DLD1 (cell line): ENCODE results near the gene RCSD1.
"Not testable (repeated sequence)": the region's sequence is repeated elsewhere in the genome, so short reads cannot be mapped to it uniquely, and the experiment has no call there.

Experiments
- in situ Hi-C: cut with HindIII; loops from 2 replicates; pipeline ENCODE4 v1.10.0; 2017; ENCODE audit warnings: low sequenced_read_pairs

RCSD1 gene, protein sequence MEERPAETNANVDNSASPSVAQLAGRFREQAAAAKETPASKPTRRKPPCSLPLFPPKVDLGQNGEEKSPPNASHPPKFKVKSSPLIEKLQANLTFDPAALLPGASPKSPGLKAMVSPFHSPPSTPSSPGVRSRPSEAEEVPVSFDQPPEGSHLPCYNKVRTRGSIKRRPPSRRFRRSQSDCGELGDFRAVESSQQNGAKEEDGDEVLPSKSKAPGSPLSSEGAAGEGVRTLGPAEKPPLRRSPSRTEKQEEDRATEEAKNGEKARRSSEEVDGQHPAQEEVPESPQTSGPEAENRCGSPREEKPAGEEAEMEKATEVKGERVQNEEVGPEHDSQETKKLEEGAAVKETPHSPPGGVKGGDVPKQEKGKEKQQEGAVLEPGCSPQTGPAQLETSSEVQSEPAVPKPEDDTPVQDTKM

DNA sequence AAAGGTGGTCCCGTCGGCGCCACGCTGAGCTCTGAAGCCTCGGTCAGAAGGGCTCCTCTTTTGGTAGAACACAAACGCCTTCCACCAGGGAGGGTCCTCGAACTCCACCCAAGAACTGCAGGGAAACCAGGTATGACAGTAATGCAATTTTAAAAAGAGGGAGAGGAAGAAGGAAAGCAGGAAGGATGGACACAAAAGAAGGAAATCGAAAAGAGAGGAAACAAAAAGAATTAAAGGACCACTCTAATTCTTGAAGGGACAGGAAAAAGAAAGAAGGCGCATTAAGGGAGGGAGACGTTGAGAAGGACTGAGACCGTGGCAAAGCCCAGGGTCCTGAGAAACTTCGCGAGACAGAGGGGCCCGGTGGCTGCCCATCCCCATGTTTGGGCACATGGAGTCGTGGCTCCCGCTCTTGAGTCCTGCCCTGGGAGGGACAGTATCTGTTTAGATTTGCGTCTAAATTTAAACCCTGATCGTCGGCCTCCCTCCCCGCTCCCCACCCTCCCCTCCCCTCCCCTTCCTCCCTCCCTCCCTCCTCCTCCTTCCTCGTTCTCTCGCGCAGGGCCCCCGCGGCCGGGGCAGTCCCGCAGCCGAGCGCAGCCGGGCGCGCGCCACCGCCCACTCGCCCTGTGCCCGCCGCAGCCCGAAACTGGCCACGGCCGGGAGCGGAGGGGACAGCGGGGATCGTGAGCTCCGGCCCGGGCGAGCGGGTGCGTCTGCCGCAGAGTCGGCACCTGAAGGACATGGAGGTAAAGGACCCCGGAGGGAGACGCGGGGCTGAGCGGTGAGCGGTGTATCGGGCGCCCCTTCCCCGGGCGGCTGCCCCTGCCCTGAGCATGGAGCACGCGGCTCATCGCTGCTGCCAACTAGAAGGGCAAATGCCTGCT, at the start of gene RCSD1:
RCSD1 (plus strand) TSS at position 552 of the 887 bp plus-strand sequence; CDS start at position 744, 192 bp downstream.
- in situ Hi-C loops, result loop anchor here (10.0 kb wide), 1 partner anchor 65 kb away; no protein-coding TSS in a partner anchor

DNA sequence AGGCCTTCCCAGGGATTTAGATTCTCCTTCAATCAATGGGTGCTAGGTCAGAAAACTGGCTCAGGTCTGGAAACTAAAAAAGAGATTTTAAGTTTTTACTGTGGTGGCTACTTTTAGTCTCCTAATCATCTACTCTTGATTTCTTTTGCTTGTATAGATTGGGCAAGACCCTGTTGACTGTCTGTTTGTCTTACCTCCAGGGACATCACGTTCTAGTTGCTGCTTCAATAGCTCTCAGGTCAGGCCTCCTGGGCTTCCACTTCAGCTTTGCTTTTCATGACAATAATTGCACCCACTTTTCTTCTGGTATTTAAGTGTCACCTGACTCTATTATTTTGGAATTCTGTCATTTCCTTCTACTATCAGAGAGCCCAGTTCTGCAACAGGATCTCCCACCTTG, 48.0 kb upstream of the RCSD1 start:
- in situ Hi-C loops, result no loop called here

DNA sequence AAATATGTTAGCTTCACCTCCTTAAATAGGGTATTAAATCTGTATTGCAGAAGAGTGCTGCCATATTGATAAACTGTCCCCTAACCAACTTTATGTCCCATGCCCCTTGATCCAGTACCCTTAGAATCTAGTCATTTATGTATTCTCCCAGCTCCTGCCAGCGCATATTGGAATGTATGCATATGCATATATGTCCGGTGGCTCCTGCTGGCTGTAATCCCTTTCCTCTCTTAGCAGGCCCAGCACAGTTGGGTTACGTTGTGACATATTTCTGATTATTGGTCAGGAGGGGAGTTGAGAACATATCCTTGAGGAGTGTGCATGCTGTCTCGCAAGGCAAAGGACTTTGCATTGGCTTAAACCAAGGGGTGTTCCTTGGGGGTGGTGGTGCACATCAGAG, 47.3 kb upstream of the RCSD1 start:
- in situ Hi-C loops, result no loop called here

DNA sequence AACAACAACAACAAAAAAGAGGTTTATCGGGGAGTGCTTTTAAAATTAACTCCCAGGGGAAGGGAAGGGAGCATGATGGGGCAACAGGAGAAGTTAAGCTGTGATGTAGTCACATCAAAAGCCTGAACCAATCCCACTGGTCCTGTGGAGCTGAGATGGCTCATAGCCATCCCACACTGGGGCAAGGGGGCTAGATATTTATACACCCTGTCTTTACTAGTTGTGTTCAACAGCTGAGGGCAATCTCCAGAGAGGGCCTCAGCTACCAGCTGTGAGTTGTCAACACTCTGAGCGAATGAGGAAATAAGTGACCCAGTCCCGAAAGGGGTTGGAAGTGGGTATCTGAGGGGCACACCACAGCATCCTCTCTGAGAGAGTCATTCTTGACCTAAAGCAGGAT, 45.5 kb upstream of the RCSD1 start:
- in situ Hi-C loops, result no loop called here

DNA sequence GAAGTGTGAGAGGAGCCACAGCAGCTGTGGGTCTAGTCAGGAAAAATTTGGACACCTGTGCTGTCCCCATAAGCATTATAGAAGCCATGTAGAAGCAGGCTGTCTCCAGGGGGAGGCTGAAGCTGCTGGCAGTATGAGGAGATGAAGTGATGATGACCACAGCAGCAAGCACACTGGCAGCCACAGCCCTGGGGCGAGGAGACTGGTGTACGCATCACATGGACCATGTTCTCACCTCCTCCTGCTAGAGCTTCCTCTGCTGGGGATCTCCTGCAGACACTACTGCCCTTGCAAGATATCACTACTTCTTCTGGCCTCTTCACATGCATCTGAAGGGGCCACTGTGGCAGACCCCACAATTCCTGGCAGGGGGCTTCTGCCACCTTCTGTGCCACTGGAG, 42.7 kb upstream of the RCSD1 start:
- in situ Hi-C loops, result no loop called here

DNA sequence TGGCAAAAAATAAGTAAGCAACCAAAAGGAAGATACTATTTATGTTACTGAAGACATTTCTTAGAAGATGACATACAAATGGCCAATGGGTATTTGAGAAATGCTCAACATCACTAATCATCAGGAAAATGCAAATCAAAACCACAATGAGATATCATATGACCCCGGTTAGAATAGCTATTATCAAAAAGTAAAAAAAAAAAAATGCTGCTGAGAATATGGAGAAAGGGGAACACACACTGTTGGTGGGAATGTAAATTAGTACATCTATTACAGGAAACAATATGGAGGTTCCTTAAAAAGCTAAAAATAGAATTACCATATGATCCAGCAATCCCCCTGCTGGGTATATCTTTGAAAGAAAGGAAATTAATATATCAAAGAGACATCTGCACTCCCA, 42.2 kb upstream of the RCSD1 start:
- in situ Hi-C loops, result no loop called here

DNA sequence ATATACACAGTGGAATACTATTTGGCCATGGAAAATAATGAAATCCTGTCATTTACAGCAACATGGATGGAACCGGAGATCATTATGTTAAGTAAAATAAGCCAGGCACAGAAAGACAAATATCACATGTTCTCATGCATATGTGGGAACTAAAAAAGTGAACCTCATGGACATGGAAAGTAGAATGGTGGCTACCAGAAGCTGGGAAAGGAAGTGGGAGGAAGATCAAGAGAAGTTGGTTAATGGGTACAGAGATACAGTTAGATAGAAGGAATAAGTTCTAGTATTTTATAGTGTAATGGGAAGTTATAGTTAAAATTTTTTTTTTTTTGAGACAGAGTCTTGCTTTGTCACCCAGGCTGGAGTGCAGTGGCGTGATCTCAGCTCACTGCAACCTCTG, 41.7 kb upstream of the RCSD1 start:
- in situ Hi-C loops, result no loop called here

DNA sequence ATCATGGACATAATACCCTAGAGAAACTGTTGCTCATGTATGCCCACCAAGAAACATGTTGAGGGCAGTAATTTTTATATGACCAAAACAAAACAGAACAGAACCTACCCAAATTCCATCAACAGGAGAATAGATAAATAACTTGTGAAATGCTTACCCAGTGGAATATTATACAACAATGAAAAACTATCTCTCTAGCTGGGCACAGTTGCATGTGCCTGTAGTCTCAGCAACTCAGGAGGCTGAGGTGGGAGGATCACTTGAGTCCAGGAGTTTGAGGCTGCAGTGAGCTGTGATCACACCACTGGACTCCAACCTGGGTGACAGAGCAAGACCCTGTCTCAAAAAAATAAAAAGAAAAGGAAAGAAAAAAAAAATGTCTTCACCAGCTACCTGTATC, 37.6 kb upstream of the RCSD1 start:
- in situ Hi-C loops, result no loop called here

DNA sequence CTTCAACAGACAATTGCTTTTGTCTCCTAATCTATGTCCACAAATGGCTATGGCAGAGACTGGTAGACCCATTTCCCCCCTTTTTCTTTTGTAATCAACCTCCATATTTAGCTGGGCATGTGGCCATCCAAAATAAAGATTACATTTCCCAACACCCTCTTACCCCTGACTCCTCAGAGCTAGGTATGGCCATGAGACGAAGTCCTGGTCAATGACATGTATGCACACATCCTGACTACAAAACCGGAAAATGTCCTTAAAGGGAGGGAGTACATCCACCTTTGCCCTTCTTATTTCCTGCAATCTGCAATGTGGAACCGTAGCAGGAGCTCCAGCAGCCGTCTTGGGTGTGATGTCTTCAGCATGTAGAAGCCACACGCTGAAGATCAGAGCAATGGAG, 36.2 kb upstream of the RCSD1 start:
- in situ Hi-C loops, result no loop called here

DNA sequence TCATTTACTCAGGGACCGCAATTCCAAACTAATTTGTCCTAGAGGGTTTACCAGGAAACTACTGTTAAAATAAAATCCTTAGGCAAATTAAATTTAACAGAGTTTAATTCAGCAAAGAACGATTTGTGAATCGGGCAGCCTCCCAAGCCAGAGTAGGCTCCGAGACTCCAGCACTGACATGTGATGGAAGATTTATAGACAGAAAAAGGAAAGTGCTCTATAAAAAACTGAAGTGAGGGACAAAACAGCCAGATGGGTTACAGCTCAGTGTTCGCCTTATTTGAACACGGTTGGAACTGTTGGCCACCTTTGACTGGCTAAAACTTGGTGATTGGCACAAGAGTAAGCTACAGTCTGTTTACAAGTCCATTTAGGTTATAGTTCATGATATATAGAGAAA, 35.2 kb upstream of the RCSD1 start:
- in situ Hi-C loops, result no loop called here

DNA sequence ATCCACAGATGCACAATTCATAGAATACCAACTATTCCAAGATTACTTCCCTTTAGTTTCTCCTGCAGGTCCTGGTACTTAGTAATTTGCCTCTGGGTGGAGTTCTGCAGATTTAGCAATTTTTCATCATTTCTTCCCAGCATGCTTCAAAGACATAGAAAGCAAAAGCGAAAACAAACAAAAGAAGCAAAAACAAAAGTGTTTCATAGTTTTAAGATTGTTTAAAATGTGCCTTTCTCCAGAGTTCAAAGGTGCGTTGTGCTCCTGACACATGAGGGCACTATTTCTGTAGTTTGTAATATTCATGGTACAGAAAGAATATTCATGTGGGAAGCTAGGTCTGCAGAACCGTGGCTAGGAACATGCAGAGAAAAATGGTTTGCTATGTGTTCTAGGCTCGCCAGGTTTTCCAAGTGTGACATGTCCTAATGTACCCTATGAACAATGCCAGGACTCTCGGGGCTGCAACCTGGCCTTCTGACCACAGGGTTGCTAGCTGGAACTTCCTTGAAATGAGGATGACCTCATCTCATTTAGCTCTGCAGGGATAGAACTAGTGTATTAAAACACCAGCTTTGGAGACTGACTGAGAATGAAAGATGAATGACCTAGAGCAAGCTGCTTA, 30.0 kb upstream of the RCSD1 start:
- in situ Hi-C loops, result no loop called here

DNA sequence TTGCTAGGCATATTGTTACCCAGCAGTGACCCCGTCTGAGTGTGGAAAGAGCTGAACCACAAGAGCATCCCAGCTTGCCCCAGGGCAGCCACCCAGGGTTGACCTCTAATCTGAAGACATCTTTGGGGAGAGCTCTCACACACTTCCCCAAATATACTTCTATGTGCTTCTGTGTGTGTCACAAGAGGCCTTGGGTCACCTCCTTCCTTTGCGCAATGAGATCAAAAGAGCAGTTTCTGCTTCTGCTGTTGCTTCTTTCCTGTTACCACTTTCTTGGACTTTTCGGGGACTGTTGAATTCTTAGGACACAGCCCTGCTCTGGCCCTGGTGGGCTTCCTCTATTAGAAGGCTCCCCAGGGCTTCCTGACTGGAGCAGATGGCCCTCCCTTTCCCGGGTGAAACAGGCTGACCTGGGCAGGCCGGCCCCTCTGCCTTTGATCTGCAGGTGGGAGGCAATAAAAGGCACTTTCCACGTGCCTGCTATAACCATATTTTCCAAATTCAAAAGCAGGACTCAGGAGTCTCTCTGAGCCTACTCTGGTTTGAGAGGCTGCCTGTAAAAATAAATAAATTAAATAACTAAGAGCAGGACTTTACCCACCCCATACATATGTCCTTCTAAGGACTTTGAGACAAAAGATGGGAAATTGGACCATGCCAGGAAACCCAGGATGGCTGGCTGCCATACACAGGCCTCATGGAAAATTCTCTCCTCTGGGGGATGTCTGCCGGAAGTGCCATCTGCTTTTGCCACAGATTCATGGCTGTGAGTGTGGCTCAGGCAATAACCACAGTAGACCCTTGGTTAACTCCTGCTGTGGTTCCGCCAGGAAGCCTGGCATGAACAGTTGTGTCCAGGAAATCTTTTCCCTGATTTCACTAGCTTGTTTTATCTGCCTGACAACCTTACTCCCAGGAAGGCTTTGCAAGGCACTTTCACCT, 28.3 kb upstream of the RCSD1 start:
- in situ Hi-C loops, result no loop called here

DNA sequence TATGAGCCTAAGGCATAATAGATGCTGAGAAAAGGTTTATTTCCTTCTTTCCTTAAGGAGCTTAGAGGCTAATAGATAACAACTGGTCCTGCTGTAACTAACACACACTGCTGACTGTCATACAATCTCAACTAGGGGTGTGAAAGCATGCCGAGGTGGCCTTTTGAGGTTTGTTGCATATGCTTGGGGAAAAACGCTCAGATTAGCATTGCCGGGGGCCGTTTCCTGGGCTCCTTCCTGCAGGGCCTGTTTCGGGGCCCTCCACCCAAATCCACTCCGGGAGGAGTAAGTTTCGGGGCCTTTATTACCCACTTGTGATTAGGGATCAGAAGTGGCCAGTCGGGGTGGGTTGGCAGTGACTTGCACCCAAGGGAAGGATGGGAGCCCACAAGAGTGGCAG, 27.2 kb upstream of the RCSD1 start:
- in situ Hi-C loops, result no loop called here

DNA sequence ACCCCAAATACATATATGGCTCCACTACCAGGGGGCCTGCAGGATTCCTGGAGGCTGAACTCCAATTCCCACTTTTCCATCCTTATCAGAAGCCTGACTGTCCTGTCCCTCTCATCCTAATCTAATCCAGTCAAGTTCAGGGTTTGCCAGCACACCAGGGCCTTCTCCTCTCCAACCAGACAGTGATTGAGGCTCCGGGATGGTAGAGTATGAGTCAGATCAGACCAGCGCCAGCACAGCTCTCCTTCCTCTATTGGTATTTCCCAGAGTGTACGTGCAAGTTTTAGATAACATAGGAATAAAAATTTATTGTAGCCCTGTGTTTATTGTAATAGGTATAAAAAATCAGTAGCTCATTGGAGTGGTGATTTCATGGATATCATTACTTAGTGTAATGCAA, 24.5 kb upstream of the RCSD1 start:
- in situ Hi-C loops, result no loop called here

DNA sequence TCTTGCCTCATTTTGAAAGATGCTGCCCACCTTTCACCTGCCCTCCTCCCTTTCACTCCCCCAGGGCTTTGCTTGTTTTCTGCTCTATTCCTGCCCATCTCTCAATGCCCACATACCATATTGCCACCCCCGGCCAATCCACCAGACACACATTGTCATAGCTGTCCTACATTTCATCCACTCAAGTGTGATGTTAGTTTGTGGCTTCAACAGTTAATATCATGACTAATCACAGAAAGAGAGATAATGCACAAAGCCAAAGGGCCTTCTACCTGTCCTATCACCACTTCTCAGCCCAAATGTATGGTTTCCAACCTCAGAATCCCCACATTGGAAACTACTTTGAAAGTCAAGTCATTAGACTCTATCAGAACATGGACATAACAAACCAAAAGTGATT, 18.0 kb upstream of the RCSD1 start:
- in situ Hi-C loops, result no loop called here

DNA sequence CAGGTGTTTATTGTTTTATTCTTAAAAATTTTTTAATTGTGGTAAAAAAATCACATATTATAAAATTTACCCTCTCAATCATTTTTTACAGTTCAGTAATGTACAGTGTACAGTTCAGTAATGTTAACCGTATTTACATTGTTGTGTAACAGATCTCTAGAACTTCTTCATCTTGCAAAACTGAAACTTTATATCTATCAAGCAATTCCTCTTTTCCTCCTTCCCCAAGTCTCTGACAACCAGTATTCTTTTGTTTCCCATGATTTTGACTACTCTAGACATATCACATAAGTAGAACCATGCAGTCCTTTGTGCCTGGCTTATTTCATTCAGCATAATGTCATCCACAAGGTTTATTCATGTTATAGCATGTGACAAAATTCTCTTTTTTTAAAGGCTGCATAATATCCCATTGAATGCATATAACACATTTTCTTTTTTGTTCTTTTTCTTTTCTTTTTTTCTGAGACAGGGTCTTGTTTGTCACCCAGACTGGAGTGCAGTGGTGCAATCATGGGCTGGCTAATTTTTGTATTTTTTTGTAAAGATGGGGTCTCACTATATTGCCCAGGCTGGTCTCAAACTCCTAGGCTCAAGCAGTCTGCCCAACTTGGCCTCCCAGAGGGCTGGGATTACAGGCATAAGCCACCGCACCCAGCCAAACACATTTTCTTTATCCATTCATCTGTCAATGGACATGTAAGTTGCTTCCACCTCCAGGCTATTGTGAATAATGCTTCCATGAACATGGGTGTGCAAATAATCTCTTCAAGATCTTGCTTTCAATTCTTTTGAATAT, 17.2 kb upstream of the RCSD1 start:
- in situ Hi-C loops, result no loop called here

DNA sequence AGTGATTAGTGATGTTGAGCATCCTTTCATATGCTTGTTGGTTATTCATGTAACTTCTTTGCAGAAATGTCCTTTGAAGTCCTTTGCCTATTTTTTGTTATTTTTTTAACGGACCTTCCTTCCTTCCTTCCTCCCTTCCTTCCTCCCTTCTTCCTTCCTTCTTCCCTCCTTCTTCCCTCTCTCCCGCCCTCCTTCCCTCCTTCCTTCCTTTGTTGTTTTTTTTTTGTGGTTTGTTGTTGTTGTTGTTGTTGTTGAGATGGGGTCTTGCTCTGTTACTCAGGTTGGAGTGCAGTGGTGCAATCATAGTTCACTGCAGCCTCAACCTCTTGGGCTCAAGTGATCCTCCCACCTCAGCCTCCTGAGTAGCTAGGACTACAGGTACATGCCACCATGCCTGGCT, 16.0 kb upstream of the RCSD1 start:
- in situ Hi-C loops, result not testable (repeated sequence)

DNA sequence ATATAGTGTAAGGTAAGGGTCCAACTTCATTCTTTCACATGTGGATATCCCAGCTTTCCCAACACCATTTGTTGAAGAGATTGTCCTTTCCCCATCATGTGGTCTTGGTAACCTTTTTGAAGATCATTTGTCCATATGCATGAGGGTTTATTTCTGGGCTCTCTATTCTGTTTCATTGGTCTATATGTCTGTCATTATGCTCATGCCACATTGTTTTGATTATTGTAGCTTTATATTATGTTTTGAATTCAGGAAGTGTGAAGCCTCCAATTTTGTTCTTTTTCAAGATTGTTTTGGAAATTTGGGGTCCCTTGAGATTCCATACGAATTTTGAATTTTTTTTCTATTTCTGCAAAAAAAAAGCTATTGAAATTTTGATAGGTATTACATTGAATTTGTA, 15.2 kb upstream of the RCSD1 start:
- in situ Hi-C loops, result no loop called here

DNA sequence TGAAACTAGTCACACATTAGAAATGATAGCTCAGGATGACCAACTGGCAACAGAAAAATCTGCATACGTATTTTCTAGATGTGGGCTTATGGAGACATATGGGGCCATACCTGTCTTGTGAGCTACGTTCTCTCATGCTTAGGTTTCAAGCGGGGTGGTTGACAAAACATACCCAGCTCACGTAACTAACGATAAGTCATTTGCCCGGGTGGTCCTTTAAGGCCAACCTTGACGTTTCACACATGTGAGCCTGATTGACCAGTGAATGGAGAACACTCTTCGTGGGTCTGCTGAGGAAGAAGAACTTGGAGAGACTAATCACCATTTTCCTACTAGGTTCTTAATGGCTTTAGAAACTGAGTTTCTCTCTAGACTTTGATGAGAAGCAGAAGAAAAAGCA, 13.5 kb upstream of the RCSD1 start:
- in situ Hi-C loops, result no loop called here
